Naive thymus-derived CD4-positive, alpha-beta T cell (primary cell): Measurements from ENCODE around the gene AHSP. TPM values are rescaled to one million over a fixed set of nuclear protein-coding genes. Genes with fewer than 3 reads are reported as not detected.
"Not testable (repeated sequence)": the region's sequence is repeated elsewhere in the genome, so short reads cannot be mapped to it uniquely, and the experiment has no call there.

Experiments
- ATAC-seq: fragments of 150-1000 bp; cut with Tn5 transposase; 2 replicates; pipeline ENCODE4 v1.10.0; 2021; ENCODE audit warnings: mild to moderate bottlenecking, moderate library complexity
- CTCF ChIA-PET: fragments of 350-600 bp; sonication (Branson Sonifier 250); formaldehyde crosslinking; loops from one replicate; lab custom pipeline; 2021; ENCODE audit warnings: antibody characterized with exemption; lab: Charles Lee
- POLR2A ChIA-PET: fragments of 350-600 bp; sonication (Branson Sonifier 250); formaldehyde crosslinking; loops from one replicate; lab custom pipeline; 2021; ENCODE audit warnings: antibody characterized with exemption, inconsistent platforms; lab: Charles Lee
- DNase-seq, 9 donors: peaks; one replicate each; pipeline versions ENCODE4 v3.0.0 to v3.0.0-alpha.2; 2020 to 2022; ENCODE audit warnings: mixed read lengths in 1 of 9
- H3K27ac ChIP-seq: one replicate; pipeline ENCODE4 v1.7.0; 2013; ENCODE audit warnings: mild to moderate bottlenecking, low read depth, low read length, moderate library complexity
- H3K27me3 ChIP-seq, 2 donors: one replicate each; pipeline ENCODE4 v1.7.0; 2013; ENCODE audit warnings: low read length in 2 of 2, mild to moderate bottlenecking in 2 of 2, moderate library complexity in 2 of 2; ENCODE audit not compliant: control insufficient read depth in 2 of 2, insufficient read depth in 2 of 2
- H3K36me3 ChIP-seq, 3 experiments: 1 replicate in 2 of 3; 2 replicates in 1 of 3; pipeline ENCODE4 v1.7.0; 2013; ENCODE audit warnings: low read length in 3 of 3, mild to moderate bottlenecking in 3 of 3, moderate library complexity in 1 of 3; ENCODE audit not compliant: insufficient read depth in 3 of 3, control insufficient read depth in 2 of 3
- H3K4me1 ChIP-seq, 2 donors: one replicate each; pipeline ENCODE4 v1.7.0; 2013; ENCODE audit warnings: low read length in 2 of 2, mild to moderate bottlenecking in 2 of 2, moderate library complexity in 1 of 2; ENCODE audit not compliant: control insufficient read depth in 2 of 2, insufficient read depth in 2 of 2
- H3K4me3 ChIP-seq: 2 replicates; pipeline ENCODE4 v1.7.0; 2013; ENCODE audit warnings: mild to moderate bottlenecking, low read length
- H3K9me3 ChIP-seq, 3 experiments: 1 replicate in 2 of 3; 2 replicates in 1 of 3; pipeline ENCODE4 v1.7.0; 2013; ENCODE audit warnings: low read length in 3 of 3; ENCODE audit not compliant: control insufficient read depth in 2 of 3
- H3K27ac Mint-ChIP-seq, 9 donors: one replicate each; pipeline ENCODE4 v1.8.0; 2020 to 2022; ENCODE audit warnings: mixed read lengths in 9 of 9, mild to moderate bottlenecking in 8 of 9, moderate library complexity in 5 of 9, inconsistent platforms in 2 of 9
- H3K27me3 Mint-ChIP-seq, 5 donors: one replicate each; pipeline ENCODE4 v1.8.0; 2021 to 2022; ENCODE audit warnings: mixed read lengths in 5 of 5, mild to moderate bottlenecking in 1 of 5
- H3K36me3 Mint-ChIP-seq, 5 donors: one replicate each; pipeline ENCODE4 v1.8.0; 2020 to 2022; ENCODE audit warnings: mixed read lengths in 5 of 5, mild to moderate bottlenecking in 3 of 5, inconsistent platforms in 1 of 5
- H3K4me1 Mint-ChIP-seq, 7 donors: one replicate each; pipeline ENCODE4 v1.8.0; 2020 to 2022; ENCODE audit warnings: mixed read lengths in 7 of 7, mild to moderate bottlenecking in 3 of 7, inconsistent platforms in 1 of 7
- H3K4me3 Mint-ChIP-seq, 10 donors: one replicate each; pipeline ENCODE4 v1.8.0; 2020 to 2022; ENCODE audit warnings: mild to moderate bottlenecking in 10 of 10, mixed read lengths in 10 of 10, moderate library complexity in 6 of 10, inconsistent platforms in 2 of 10
- H3K9me3 Mint-ChIP-seq, 11 donors: one replicate each; pipeline ENCODE4 v1.8.0; 2020 to 2022; ENCODE audit warnings: mixed read lengths in 11 of 11, mild to moderate bottlenecking in 4 of 11, inconsistent platforms in 1 of 11, moderate library complexity in 1 of 11
- intact Hi-C, 2 donors: fragments of 100-400 bp; cut with micrococcal nuclease; formaldehyde crosslinking; loops; one replicate each; pipeline ENCODE4 v1.15.1; 2023
- polyA plus RNA-seq, 2 donors: library from polyadenylated mRNA; unstranded; fragments of 300-500 nt; fragmentation: Illumina TruSeq; gene quantifications; one replicate each; pipeline ENCODE4 v1.2.3, GENCODE V29; 2021
- total RNA-seq, 6 experiments: library from RNA in 5 of 6; stranded (reverse) in 5 of 6; gene quantifications; 1 replicate in 5 of 6; 2 replicates in 1 of 6; pipeline ENCODE4 v1.2.3 and lab custom pipeline; 2021 to 2026

Gene AHSP
- total and polyA plus RNA-seq, 7 experiments from 2014 or later = not detected

GRCh38 chr16:31572821-31573220, 45.1 kb downstream of the AHSP start:
- H3K9me3 Mint-ChIP-seq = peaks cover 6 to 69% (median 31%) of the 10 kb centered on the region in 11 donors
- peaks cover 29 to 53% (median 47%) of the 10 kb centered on the region in 5 donors for H3K27me3 Mint-ChIP-seq
- H3K27me3 ChIP-seq = peaks cover 0 to 8% of the 10 kb centered on the region in 2 donors
- H3K4me1 ChIP-seq = no peaks in the 10 kb centered on the region
- no peak overlapping the region for H3K27ac Mint-ChIP-seq
- ATAC-seq (no peak), DNase-seq (no peak)
- peaks cover 5 to 27% (median 13%) of the 10 kb centered on the region in 5 donors for H3K36me3 Mint-ChIP-seq
- no peak overlapping the region for H3K4me3 ChIP-seq
- POLR2A ChIA-PET = no interaction called here
- peaks cover 0 to 10% (median 0%) of the 10 kb centered on the region in 3 experiments for H3K9me3 ChIP-seq
- H3K4me1 Mint-ChIP-seq = peaks cover 3 to 10% (median 6%) of the 10 kb centered on the region in 7 donors
- intact Hi-C loops = no loop called here
- CTCF ChIA-PET = no interaction called here
- H3K4me3 Mint-ChIP-seq = no peak overlapping the region
- no peak overlapping the region for H3K27ac ChIP-seq
- H3K36me3 ChIP-seq = no peaks in the 10 kb centered on the region

- Mint-ChIP-seq H3K36me3 (peaks cover 5 to 33% (median 13%) of the 10 kb centered on the region in 5 donors), H3K27me3 (peaks cover 18 to 41% (median 35%) of the 10 kb centered on the region in 5 donors), H3K9me3 (peaks cover 11 to 83% (median 43%) of the 10 kb centered on the region in 11 donors)
- DNase-seq, POLR2A ChIA-PET, H3K27ac Mint-ChIP-seq, H3K4me3 ChIP-seq, ATAC-seq, CTCF ChIA-PET, intact Hi-C loops, H3K27ac ChIP-seq, H3K4me3 Mint-ChIP-seq, H3K27me3 ChIP-seq, H3K4me1 Mint-ChIP-seq, H3K4me1 ChIP-seq, H3K36me3 ChIP-seq: not testable (repeated sequence)
- H3K9me3 ChIP-seq = peaks cover 0 to 11% (median 0%) of the 10 kb centered on the region in 3 experiments
Measured at GRCh38 chr16:31574159-31574558, 46.5 kb downstream of the AHSP start.

- ChIA-PET POLR2A (no interaction called here), CTCF (no interaction called here)
- Histone ChIP-seq H3K4me3 (no peak overlapping the region), H3K27me3 (no peaks in the 10 kb centered on the region), H3K9me3 (peaks cover 0 to 20% (median 0%) of the 10 kb centered on the region in 3 experiments), H3K36me3 (no peaks in the 10 kb centered on the region), H3K27ac (no peak overlapping the region), H3K4me1 (no peaks in the 10 kb centered on the region)
- ATAC-seq (no peak), DNase-seq (no peak)
- H3K4me3 Mint-ChIP-seq = no peak overlapping the region
- no peaks in the 10 kb centered on the region for H3K4me1 Mint-ChIP-seq
- peaks cover 0 to 34% (median 10%) of the 10 kb centered on the region in 5 donors for H3K36me3 Mint-ChIP-seq
- H3K9me3 Mint-ChIP-seq = peaks cover 18 to 86% (median 53%) of the 10 kb centered on the region in 11 donors
- peaks cover 0 to 17% (median 9%) of the 10 kb centered on the region in 5 donors for H3K27me3 Mint-ChIP-seq
- intact Hi-C loops = no loop called here
- no peak overlapping the region for H3K27ac Mint-ChIP-seq
Measured at GRCh38 chr16:31577411-31577810, 49.7 kb downstream of the AHSP start.

Other genes starting within 250 kb of the AHSP start
- gene ITGAX, start 172.7 kb upstream of the AHSP start, total RNA-seq = 100 to 1,000 TPM in 1 of 5 experiments, 10 to 100 TPM in 2, 1 to 10 TPM in 2; 4.0 to 306 (median 40.2) TPM
- gene ITGAX, start 172.7 kb upstream of the AHSP start, polyA plus RNA-seq = under 1 TPM in 1 of 2 donors, not detected in 1; 0.05 TPM
- gene ITGAD, start 134.6 kb upstream of the AHSP start, total RNA-seq = 1 to 10 TPM in 1 of 5 experiments, under 1 TPM in 1, not detected in 3; 0.24 to 1.3 TPM
- gene ITGAD, start 134.6 kb upstream of the AHSP start, polyA plus RNA-seq = not detected
- gene COX6A2, start 99.5 kb upstream of the AHSP start, total RNA-seq = not detected
- gene COX6A2, start 99.5 kb upstream of the AHSP start, polyA plus RNA-seq = not detected
- under 1 TPM; 0.11 to 0.54 (median 0.32) TPM for gene ZNF843, start 85.1 kb upstream of the AHSP start, total RNA-seq
- under 1 TPM; 0.12 to 0.33 TPM for gene ZNF843, start 85.1 kb upstream of the AHSP start, polyA plus RNA-seq
- gene ARMC5, start 68.4 kb upstream of the AHSP start, total RNA-seq = 10 to 100 TPM in 3 of 5 experiments, 1 to 10 TPM in 2; 8.5 to 14.4 (median 11.5) TPM
- gene ARMC5, start 68.4 kb upstream of the AHSP start, polyA plus RNA-seq = 10 to 100 TPM in 1 of 2 donors, 1 to 10 TPM in 1; 6.2 to 12.1 TPM
- 1 to 10 TPM in 1 of 5 experiments, under 1 TPM in 4; 0.29 to 1.5 (median 0.57) TPM for gene TGFB1I1, start 55.7 kb upstream of the AHSP start, total RNA-seq
- gene TGFB1I1, start 55.7 kb upstream of the AHSP start, polyA plus RNA-seq = under 1 TPM; 0.32 to 0.44 TPM
- gene SLC5A2, start 44.8 kb upstream of the AHSP start, total RNA-seq = 1 to 10 TPM in 4 of 5 experiments, under 1 TPM in 1; 0.12 to 5.5 (median 3.7) TPM
- gene SLC5A2, start 44.8 kb upstream of the AHSP start, polyA plus RNA-seq = 1 to 10 TPM; 2.4 to 3.3 TPM
- 100 to 1,000 TPM in 2 of 5 experiments, 10 to 100 TPM in 3; 47.3 to 118 (median 89.5) TPM for gene RUSF1, start 19.5 kb upstream of the AHSP start, total RNA-seq
- gene RUSF1, start 19.5 kb upstream of the AHSP start, polyA plus RNA-seq = 10 to 100 TPM; 22.8 to 30.1 TPM